BE2C (cell line): ENCODE results near the gene THOC6.

ENCODE experiments used
- DNase-seq: peaks from one replicate; pipeline ENCODE4 v3.0.0-alpha.2; 2020
- H3K27me3 ChIP-seq: fragments of 250-450 bp; sonication (Bioruptor Pico); 2 replicates; pipeline ENCODE4 v1.5.1; 2020; ENCODE audit warnings: mild to moderate bottlenecking
- H3K36me3 ChIP-seq: fragments of 250-450 bp; sonication (Bioruptor Pico); 2 replicates; pipeline ENCODE4 v1.5.1; 2020; ENCODE audit warnings: mild to moderate bottlenecking
- H3K4me1 ChIP-seq: fragments of 250-450 bp; sonication (Bioruptor Pico); 2 replicates; pipeline ENCODE4 v1.5.1; 2020
- H3K4me3 ChIP-seq: 2 replicates; pipeline ENCODE4 v1.5.1; 2011; ENCODE audit warnings: low read depth, low read length
- H3K9me3 ChIP-seq: fragments of 250-450 bp; sonication (Bioruptor Pico); 2 replicates; pipeline ENCODE4 v1.5.1; 2020
- CTCF ChIP-seq: IDR thresholded peaks from 2 replicates; pipeline ENCODE4 v1.5.1; 2012; ENCODE audit warnings: mild to moderate bottlenecking, low read depth, low read length

Gene THOC6

GRCh38 chr16:2982402-2982801, 41.4 kb upstream of the THOC6 start:
- Histone ChIP-seq H3K4me1 (peaks cover 3% of the 10 kb centered on the region), H3K4me3 (no peak overlapping the region), H3K27me3 (no peaks in the 10 kb centered on the region), H3K36me3 (peaks cover 9% of the 10 kb centered on the region), H3K9me3 (no peaks in the 10 kb centered on the region)
- no peak for DNase-seq
- no peak for TF ChIP-seq CTCF

- H3K9me3 ChIP-seq: no peaks in the 10 kb centered on the region
- DNase-seq: peak; percentile 88
- peaks cover 9% of the 10 kb centered on the region for H3K4me1 ChIP-seq
- no peaks in the 10 kb centered on the region for H3K27me3 ChIP-seq
- peak; percentile 63 for TF ChIP-seq CTCF
- H3K4me3 ChIP-seq: peak overlapping the region; percentile 38
- peaks cover 3% of the 10 kb centered on the region; the same call in 1 of the 2 replicates for H3K36me3 ChIP-seq
Observed at GRCh38 chr16:2983706-2984136, 40.1 kb upstream of the THOC6 start.

GRCh38 chr16:2985462-2985861, 38.4 kb upstream of the THOC6 start:
- Histone ChIP-seq H3K4me3 (no peak overlapping the region), H3K27me3 (no peaks in the 10 kb centered on the region), H3K4me1 (peaks cover 9% of the 10 kb centered on the region), H3K9me3 (no peaks in the 10 kb centered on the region), H3K36me3 (no peaks in the 10 kb centered on the region)
- DNase-seq: no peak
- TF ChIP-seq CTCF: no peak

GRCh38 chr16:2985893-2986355, 37.9 kb upstream of the THOC6 start:
- no peaks in the 10 kb centered on the region for H3K27me3 ChIP-seq
- TF ChIP-seq CTCF: no peak
- peaks cover 9% of the 10 kb centered on the region for H3K4me1 ChIP-seq
- no peak overlapping the region for H3K4me3 ChIP-seq
- no peak for DNase-seq
- no peaks in the 10 kb centered on the region for H3K36me3 ChIP-seq
- no peaks in the 10 kb centered on the region for H3K9me3 ChIP-seq

- H3K36me3 ChIP-seq: no peaks in the 10 kb centered on the region
- H3K4me3 ChIP-seq: no peak overlapping the region
- no peak for TF ChIP-seq CTCF
- no peaks in the 10 kb centered on the region for H3K9me3 ChIP-seq
- DNase-seq: no peak
- no peaks in the 10 kb centered on the region for H3K27me3 ChIP-seq
- H3K4me1 ChIP-seq: 0 out of 2 replicates have a peak, but pooled peaks cover 6% of the 10 kb centered on the region
Observed at GRCh38 chr16:2986623-2987188, 37.1 kb upstream of the THOC6 start.

- Histone ChIP-seq H3K4me1 (0 out of 2 replicates have a peak, but pooled peaks cover 6% of the 10 kb centered on the region), H3K9me3 (no peaks in the 10 kb centered on the region), H3K27me3 (no peaks in the 10 kb centered on the region), H3K36me3 (no peaks in the 10 kb centered on the region), H3K4me3 (no peak overlapping the region)
- TF ChIP-seq CTCF: no peak
- DNase-seq: no peak
Observed at GRCh38 chr16:2987286-2987685, 36.5 kb upstream of the THOC6 start.
